Vagina (tissue), 2 donors: ENCODE results near the gene SGPP2. TPM values are rescaled to one million over a fixed set of nuclear protein-coding genes. Genes with fewer than 3 reads are reported as not detected.

Source experiments
- DNase-seq, 2 donors: peaks; one replicate each; pipeline ENCODE4 v3.0.0-alpha.2; 2017; ENCODE audit errors: extremely low spot score in 2 of 2
- H3K27ac ChIP-seq: fragments of 200-600 bp; sonication (generic); one replicate; pipeline ENCODE4 v1.5.1; 2019
- H3K27me3 ChIP-seq: fragments of 200-600 bp; sonication (generic); one replicate; pipeline ENCODE4 v1.5.1; 2019
- H3K36me3 ChIP-seq, 2 donors: fragments of 200-600 bp; sonication (generic); one replicate each; pipeline ENCODE4 v1.5.1; 2017 to 2019
- H3K4me1 ChIP-seq: fragments of 200-600 bp; sonication (generic); one replicate; pipeline ENCODE4 v1.5.1; 2019
- H3K4me3 ChIP-seq, 2 donors: fragments of 200-600 bp; sonication (generic); 1 replicate in 1 of 2; 2 replicates in 1 of 2; pipeline ENCODE4 v1.5.1; 2016 to 2019
- H3K9me3 ChIP-seq: fragments of 200-600 bp; sonication (generic); one replicate; pipeline ENCODE4 v1.5.1; 2019
- POLR2A ChIP-seq, 2 donors: fragments of 450-650 bp; IDR thresholded peaks; one replicate each; pipeline ENCODE4 v1.6.1; 2017; ENCODE audit warnings: antibody characterized with exemption in 2 of 2, mild to moderate bottlenecking in 2 of 2, moderate library complexity in 2 of 2
- POLR2AphosphoS5 ChIP-seq, 2 donors: sonication (generic); formaldehyde crosslinking; IDR thresholded peaks; one replicate each; pipeline ENCODE4 v1.9.0; 2017; ENCODE audit warnings: antibody characterized with exemption in 2 of 2, mild to moderate bottlenecking in 2 of 2, low read depth in 1 of 2; ENCODE audit not compliant: insufficient read depth in 1 of 2
- intact Hi-C: fragments of 100-400 bp; cut with DNase I; formaldehyde crosslinking; loops from one replicate; pipeline ENCODE4 v1.15.1; 2023
- total RNA-seq: library from RNA; depleted of rRNA; stranded (reverse); fragments of >200 nt; gene quantifications from one replicate; pipeline ENCODE4 v1.2.3, GENCODE V29; 2016
- TF ChIP-seq, protein P1 (sequence below), 3 experiments: fragments of 450-650 bp in 2 of 3; fragments of 200-600 bp in 1 of 3; sonication (generic) in 1 of 3; IDR thresholded peaks; one replicate each; pipeline ENCODE4 v1.5.1; 2017 to 2019; ENCODE audit warnings: antibody characterized with exemption in 3 of 3, mild to moderate bottlenecking in 2 of 3, moderate library complexity in 2 of 3

Gene SGPP2
- total RNA-seq, 1 donor from 2014 or later: 24.8 TPM

DNA sequence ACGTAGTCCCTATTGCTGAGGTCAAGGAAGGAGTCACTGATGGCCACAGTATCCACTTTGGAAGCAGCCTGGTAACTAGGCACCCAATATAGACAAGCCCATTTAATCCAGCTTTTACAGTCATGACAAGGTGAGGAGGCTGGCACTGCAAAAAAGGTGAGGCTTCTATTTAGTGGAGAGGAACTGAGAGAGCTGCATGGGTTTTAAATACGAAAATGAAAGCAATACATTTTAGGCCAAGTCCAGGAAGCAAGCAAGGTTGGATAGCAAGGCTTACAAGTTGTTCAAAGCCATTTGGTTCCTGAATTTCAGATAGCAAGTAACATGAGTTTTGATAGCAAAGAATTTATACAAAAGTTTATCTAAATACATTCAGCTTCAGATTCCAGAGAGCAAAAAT, 80.4 kb downstream of the SGPP2 start:
- Histone ChIP-seq H3K4me3 (no peak overlapping the region), H3K27ac (no peak overlapping the region), H3K27me3 (no peaks in the 10 kb centered on the region), H3K9me3 (no peaks in the 10 kb centered on the region), H3K36me3 (no peaks in the 10 kb centered on the region), H3K4me1 (no peaks in the 10 kb centered on the region)
- TF ChIP-seq POLR2AphosphoS5 (IDR thresholded peaks at IDR 0.05; ENCODE audit: insufficient read depth in 1 of 2, low read depth in 1 of 2) (no peak), POLR2A (IDR thresholded peaks at IDR 0.05) (no peak)
- TF ChIP-seq, protein P1, sequence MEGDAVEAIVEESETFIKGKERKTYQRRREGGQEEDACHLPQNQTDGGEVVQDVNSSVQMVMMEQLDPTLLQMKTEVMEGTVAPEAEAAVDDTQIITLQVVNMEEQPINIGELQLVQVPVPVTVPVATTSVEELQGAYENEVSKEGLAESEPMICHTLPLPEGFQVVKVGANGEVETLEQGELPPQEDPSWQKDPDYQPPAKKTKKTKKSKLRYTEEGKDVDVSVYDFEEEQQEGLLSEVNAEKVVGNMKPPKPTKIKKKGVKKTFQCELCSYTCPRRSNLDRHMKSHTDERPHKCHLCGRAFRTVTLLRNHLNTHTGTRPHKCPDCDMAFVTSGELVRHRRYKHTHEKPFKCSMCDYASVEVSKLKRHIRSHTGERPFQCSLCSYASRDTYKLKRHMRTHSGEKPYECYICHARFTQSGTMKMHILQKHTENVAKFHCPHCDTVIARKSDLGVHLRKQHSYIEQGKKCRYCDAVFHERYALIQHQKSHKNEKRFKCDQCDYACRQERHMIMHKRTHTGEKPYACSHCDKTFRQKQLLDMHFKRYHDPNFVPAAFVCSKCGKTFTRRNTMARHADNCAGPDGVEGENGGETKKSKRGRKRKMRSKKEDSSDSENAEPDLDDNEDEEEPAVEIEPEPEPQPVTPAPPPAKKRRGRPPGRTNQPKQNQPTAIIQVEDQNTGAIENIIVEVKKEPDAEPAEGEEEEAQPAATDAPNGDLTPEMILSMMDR (IDR thresholded peaks at IDR 0.05): no peak
- no peak for DNase-seq
- intact Hi-C loops: no loop called here

DNA sequence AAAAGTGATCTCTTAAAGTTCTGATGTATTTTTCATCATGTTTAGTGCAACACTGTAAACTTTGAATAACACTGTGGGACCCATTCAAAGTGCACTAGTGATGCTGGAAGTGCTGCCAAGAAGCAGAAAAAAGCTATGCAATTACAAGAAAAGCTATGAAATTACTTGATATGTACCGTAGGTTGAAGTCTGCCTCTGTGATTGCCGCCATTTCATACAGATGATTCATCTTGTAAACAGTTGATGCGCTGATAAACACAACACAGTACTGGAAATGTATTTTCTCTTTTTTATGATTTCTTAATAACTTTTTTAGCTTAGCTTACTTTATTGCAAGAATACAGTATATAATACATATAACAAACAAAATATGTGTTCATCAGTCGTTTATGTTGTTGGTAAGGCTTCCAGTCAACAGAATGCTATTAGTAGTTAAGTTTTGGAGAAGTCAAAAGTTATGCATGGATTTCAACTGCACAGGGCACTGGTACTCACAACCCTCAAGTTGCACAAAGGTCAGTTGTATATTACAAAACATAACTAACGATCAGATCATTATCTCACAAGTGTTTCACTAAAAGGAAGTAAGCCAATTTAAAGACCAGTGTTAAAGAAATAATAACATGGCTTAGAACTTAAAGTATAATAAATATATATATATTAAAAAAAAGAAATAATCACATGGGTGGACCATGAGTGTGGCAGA, 82.0 kb downstream of the SGPP2 start:
- no peak overlapping the region for H3K4me3 ChIP-seq
- H3K27ac ChIP-seq: no peak overlapping the region
- no peaks in the 10 kb centered on the region for H3K4me1 ChIP-seq
- no peaks in the 10 kb centered on the region for H3K27me3 ChIP-seq
- intact Hi-C loops: no loop called here
- no peaks in the 10 kb centered on the region for H3K9me3 ChIP-seq
- no peak for TF ChIP-seq POLR2AphosphoS5 (IDR thresholded peaks at IDR 0.05; ENCODE audit: insufficient read depth in 1 of 2, low read depth in 1 of 2)
- TF ChIP-seq, protein P1 (IDR thresholded peaks at IDR 0.05): no peak
- TF ChIP-seq POLR2A (IDR thresholded peaks at IDR 0.05): no peak
- no peaks in the 10 kb centered on the region for H3K36me3 ChIP-seq
- no peak for DNase-seq

DNA sequence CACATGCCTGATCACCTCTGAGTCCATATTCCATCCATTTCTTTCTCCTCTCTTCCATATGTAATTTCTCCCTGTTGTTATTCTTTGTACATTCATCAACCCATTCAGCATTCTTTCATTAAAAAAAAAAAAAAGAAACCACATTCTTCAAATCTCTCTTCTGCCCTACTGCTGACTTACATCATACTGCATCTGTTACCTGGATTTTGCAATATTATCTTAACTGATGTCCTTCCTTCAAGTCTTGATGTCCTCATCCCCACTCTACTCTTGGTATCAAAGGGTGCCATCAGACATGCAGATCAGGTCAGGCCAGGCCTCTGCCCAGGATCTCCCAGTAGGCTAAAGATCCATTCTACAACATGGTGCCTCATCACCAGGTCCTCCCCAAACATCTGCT, 90.6 kb downstream of the SGPP2 start:
- H3K36me3 ChIP-seq: no peaks in the 10 kb centered on the region
- H3K27ac ChIP-seq: no peak overlapping the region
- intact Hi-C loops: no loop called here
- no peaks in the 10 kb centered on the region for H3K27me3 ChIP-seq
- no peak for DNase-seq
- H3K9me3 ChIP-seq: no peaks in the 10 kb centered on the region
- TF ChIP-seq POLR2AphosphoS5 (IDR thresholded peaks at IDR 0.05; ENCODE audit: insufficient read depth in 1 of 2, low read depth in 1 of 2) (no peak), POLR2A (IDR thresholded peaks at IDR 0.05) (no peak)
- TF ChIP-seq, protein P1 (IDR thresholded peaks at IDR 0.05): no peak
- H3K4me3 ChIP-seq: no peak overlapping the region
- no peaks in the 10 kb centered on the region for H3K4me1 ChIP-seq

DNA sequence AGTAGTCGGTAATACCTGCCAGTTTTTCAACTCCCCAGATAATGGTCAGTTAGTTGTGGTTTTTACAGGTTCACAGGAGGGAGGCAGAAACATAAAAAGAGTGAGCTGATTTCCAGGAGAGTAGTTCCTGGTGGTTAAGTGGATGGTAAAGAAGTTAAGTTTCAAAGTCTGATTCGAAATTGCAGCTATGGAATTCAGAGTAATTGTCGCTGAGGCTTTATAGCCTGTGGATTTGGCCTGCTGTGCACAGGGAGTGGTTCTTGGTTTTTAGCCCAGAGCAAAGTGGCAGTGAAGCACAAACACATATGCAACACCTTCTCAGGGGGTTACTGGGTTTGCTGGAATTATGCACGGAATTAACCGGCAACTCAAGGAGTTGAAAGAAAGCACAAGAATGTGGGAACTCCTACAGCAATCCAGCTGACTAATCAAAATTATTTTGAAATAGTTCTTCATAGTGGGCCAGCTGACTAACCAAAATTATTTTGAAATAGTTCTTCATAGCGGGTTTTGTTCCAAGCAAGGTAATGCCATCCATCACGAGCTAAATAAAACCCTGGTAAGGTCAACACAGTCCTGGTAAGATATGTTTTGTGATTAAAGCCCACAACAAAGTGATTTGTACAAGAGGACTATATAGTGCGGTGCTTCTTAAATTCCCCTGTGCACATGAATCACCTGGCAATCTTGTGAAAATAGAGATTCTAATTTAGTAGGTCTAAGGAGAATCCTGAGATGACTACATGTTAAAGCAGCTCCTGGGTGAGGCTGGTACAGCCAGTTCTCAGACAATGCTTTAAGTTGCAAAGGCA, 94.4 kb downstream of the SGPP2 start:
- no peak for DNase-seq
- H3K4me3 ChIP-seq: no peak overlapping the region
- no peaks in the 10 kb centered on the region for H3K9me3 ChIP-seq
- TF ChIP-seq POLR2AphosphoS5 (IDR thresholded peaks at IDR 0.05; ENCODE audit: insufficient read depth in 1 of 2, low read depth in 1 of 2): no peak
- no peak for TF ChIP-seq POLR2A (IDR thresholded peaks at IDR 0.05)
- TF ChIP-seq, protein P1 (IDR thresholded peaks at IDR 0.05): no peak
- H3K4me1 ChIP-seq: no peaks in the 10 kb centered on the region
- peak overlapping the region; percentile 26 for H3K27ac ChIP-seq
- H3K36me3 ChIP-seq: no peaks in the 10 kb centered on the region
- intact Hi-C loops: no loop called here
- no peaks in the 10 kb centered on the region for H3K27me3 ChIP-seq

DNA sequence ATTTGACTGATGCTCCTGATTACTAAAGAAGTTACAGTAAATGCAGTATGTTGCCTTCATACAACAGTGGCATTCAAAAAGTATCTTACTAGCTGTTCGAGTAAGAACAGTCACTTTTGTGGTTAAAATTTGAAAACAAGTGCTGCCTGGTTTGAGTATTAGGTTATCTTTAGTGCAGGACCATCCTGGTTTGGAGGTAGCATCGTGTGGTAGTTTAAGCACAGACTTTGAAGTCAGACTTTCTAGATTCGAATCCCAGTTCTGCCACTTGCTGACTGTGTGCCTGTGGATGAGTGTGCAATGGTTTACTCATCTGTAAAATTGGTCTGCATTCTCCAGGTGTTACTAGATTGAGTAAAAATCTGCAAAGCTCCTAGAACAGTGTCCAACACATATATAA, 96.8 kb downstream of the SGPP2 start:
- no peaks in the 10 kb centered on the region for H3K4me1 ChIP-seq
- TF ChIP-seq POLR2AphosphoS5 (IDR thresholded peaks at IDR 0.05; ENCODE audit: insufficient read depth in 1 of 2, low read depth in 1 of 2) (no peak), POLR2A (IDR thresholded peaks at IDR 0.05) (no peak)
- TF ChIP-seq, protein P1 (IDR thresholded peaks at IDR 0.05): no peak

More for the DNA sequence above, 96.8 kb downstream of the SGPP2 start:
- Histone ChIP-seq H3K36me3 (no peaks in the 10 kb centered on the region), H3K27ac (no peak overlapping the region), H3K9me3 (no peaks in the 10 kb centered on the region), H3K27me3 (no peaks in the 10 kb centered on the region), H3K4me3 (no peak overlapping the region)
- intact Hi-C loops: no loop called here
- DNase-seq: no peak
